Adrenal gland (tissue), 5 donors: Measurements from ENCODE around the gene FAM163B.

Experiments
- POLR2A ChIP-seq, 2 donors: fragments of 450-650 bp; IDR thresholded peaks; one replicate each; pipeline ENCODE4 v1.6.1; 2017; ENCODE audit warnings: antibody characterized with exemption in 2 of 2, mild to moderate bottlenecking in 2 of 2, moderate library complexity in 1 of 2
- TF ChIP-seq, protein P1 (sequence below), 6 experiments: fragments of 450-650 bp in 4 of 6; fragments of 200-600 bp in 2 of 6; sonication (generic) in 1 of 6; IDR thresholded peaks; 1 replicate in 5 of 6; 2 replicates in 1 of 6; pipeline versions ENCODE4 v1.5.1 to v1.8.0; 2016 to 2021; ENCODE audit warnings: antibody characterized with exemption in 6 of 6, mild to moderate bottlenecking in 2 of 6, moderate library complexity in 1 of 6
- donor health status: DM: no; HTN: no; CAD: no.

DNA sequence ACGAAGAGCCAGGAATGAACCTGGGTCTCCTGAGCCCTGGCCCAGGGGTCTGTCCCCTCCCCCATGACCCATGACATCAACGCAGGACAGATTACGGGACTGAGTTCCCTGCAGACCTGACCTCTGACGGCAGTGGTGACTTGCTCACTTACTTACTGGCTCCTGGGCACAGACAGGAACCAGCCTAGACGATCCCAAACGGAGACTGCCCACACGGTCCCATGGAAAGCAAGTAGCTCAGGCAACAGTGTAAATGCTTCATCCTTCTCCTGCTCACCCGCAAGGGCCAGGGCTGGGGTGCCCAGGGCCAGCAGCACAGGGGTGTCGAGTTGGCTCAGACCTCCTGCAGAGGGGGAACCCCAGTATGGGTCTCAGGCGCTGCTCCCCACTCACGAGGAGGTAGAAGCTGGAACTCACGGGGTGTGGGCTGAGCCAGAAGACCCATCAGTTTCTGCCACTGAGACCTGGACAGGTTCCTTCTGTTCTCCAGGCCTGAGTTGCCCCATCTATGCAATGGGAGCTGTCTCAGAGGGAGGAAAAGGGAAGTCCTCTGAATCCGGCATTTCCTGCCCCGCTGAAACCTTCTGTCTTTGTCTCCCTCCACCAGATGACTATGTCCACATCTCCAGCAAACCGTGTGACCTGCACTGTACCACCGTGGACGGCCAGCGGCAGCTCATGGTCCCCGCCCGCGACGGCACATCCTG, 69.0 kb downstream of the FAM163B start:
- TF ChIP-seq, protein P1, sequence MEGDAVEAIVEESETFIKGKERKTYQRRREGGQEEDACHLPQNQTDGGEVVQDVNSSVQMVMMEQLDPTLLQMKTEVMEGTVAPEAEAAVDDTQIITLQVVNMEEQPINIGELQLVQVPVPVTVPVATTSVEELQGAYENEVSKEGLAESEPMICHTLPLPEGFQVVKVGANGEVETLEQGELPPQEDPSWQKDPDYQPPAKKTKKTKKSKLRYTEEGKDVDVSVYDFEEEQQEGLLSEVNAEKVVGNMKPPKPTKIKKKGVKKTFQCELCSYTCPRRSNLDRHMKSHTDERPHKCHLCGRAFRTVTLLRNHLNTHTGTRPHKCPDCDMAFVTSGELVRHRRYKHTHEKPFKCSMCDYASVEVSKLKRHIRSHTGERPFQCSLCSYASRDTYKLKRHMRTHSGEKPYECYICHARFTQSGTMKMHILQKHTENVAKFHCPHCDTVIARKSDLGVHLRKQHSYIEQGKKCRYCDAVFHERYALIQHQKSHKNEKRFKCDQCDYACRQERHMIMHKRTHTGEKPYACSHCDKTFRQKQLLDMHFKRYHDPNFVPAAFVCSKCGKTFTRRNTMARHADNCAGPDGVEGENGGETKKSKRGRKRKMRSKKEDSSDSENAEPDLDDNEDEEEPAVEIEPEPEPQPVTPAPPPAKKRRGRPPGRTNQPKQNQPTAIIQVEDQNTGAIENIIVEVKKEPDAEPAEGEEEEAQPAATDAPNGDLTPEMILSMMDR (IDR thresholded peaks at IDR 0.05) = no peak
- no peak for TF ChIP-seq POLR2A (IDR thresholded peaks at IDR 0.05)
